Measurements from ENCODE around the gene REEP6. TPM values are rescaled to one million over a fixed set of nuclear protein-coding genes. Genes with fewer than 3 reads are reported as not detected.
A peak's percentile ranks its signal among the peaks of the same experiment; 100 is the strongest.

REEP6 gene
- polyA plus RNA-seq, 1 experiment = 0.84 TPM

GRCh38 chr19:1505991-1506881 is 15.3 kb downstream of the REEP6 start:
- no peak overlapping the region for H3K4me3 ChIP-seq (ENCODE audit: low read depth, low read length)
- peaks cover 16% of the 10 kb centered on the region for H3K27me3 ChIP-seq (ENCODE audit: control insufficient read depth, insufficient read depth, low read length)
- H3K27ac ChIP-seq (ENCODE audit: low read depth, low read length) = no peak overlapping the region
- TF ChIP-seq CTCF (IDR thresholded peaks at IDR 0.05; ENCODE audit: low read depth, low read length) = no peak
- ChIA-PET CTCF (no interaction called here), POLR2A (no interaction called here)
- DNase-seq (ENCODE audit: low read depth, low spot score) = no peak
- H3K9me3 ChIP-seq (ENCODE audit: control insufficient read depth, insufficient read depth, low read length) = peaks cover 15% of the 10 kb centered on the region; the same call in 1 of the 2 replicates

GRCh38 chr19:1507192-1507660 is 16.2 kb downstream of the REEP6 start:
- H3K27me3 ChIP-seq (ENCODE audit: control insufficient read depth, insufficient read depth, low read length) = peaks cover 14% of the 10 kb centered on the region
- H3K9me3 ChIP-seq (ENCODE audit: control insufficient read depth, insufficient read depth, low read length) = peaks cover 15% of the 10 kb centered on the region; the same call in 1 of the 2 replicates
- POLR2A ChIA-PET = no interaction called here
- peak overlapping the region; percentile 57 for H3K27ac ChIP-seq (ENCODE audit: low read depth, low read length)
- DNase-seq (ENCODE audit: low read depth, low spot score) = no peak
- TF ChIP-seq CTCF (IDR thresholded peaks at IDR 0.05; ENCODE audit: low read depth, low read length) = no peak
- CTCF ChIA-PET = no interaction called here
- H3K4me3 ChIP-seq (ENCODE audit: low read depth, low read length) = no peak overlapping the region

- TF ChIP-seq CTCF (IDR thresholded peaks at IDR 0.05; ENCODE audit: low read depth, low read length) = no peak
- peak; percentile 91 for DNase-seq (ENCODE audit: low read depth, low spot score)
- Histone ChIP-seq H3K9me3 (ENCODE audit: control insufficient read depth, insufficient read depth, low read length) (peaks cover 15% of the 10 kb centered on the region; the same call in 1 of the 2 replicates), H3K4me3 (ENCODE audit: low read depth, low read length) (peak overlapping the region; percentile 69), H3K27me3 (ENCODE audit: control insufficient read depth, insufficient read depth, low read length) (peaks cover 11% of the 10 kb centered on the region), H3K27ac (ENCODE audit: low read depth, low read length) (peak overlapping the region; percentile 94)
- CTCF ChIA-PET = no interaction called here
- POLR2A ChIA-PET = no interaction called here
These were observed 17.0 kb downstream of the REEP6 start for GRCh38 chr19:1507763-1508506.

- H3K27me3 ChIP-seq (ENCODE audit: control insufficient read depth, insufficient read depth, low read length) = peaks cover 6% of the 10 kb centered on the region
- H3K4me3 ChIP-seq (ENCODE audit: low read depth, low read length) = peak overlapping the region; percentile 45
- no peak for TF ChIP-seq CTCF (IDR thresholded peaks at IDR 0.05; ENCODE audit: low read depth, low read length)
- DNase-seq (ENCODE audit: low read depth, low spot score) = no peak
- H3K27ac ChIP-seq (ENCODE audit: low read depth, low read length) = no peak overlapping the region
- H3K9me3 ChIP-seq (ENCODE audit: control insufficient read depth, insufficient read depth, low read length) = peaks cover 15% of the 10 kb centered on the region; the same call in 1 of the 2 replicates
- ChIA-PET CTCF (no interaction called here), POLR2A (interaction anchor here (1.2 kb wide), 1 partner anchor 144 kb away, joined by 3 read pairs; no protein-coding TSS in a partner anchor)
These were observed 17.5 kb downstream of the REEP6 start for GRCh38 chr19:1508507-1508856.

Data from AG04450 (cell line).